NCI-H226 (cell line): ENCODE results near the gene CIRBP.
"Not testable (repeated sequence)": the region's sequence is repeated elsewhere in the genome, so short reads cannot be mapped to it uniquely, and the experiment has no call there.

Source experiments
- DNase-seq: peaks from one replicate; pipeline ENCODE4 v3.0.0-alpha.2; 2015

CIRBP gene

DNA sequence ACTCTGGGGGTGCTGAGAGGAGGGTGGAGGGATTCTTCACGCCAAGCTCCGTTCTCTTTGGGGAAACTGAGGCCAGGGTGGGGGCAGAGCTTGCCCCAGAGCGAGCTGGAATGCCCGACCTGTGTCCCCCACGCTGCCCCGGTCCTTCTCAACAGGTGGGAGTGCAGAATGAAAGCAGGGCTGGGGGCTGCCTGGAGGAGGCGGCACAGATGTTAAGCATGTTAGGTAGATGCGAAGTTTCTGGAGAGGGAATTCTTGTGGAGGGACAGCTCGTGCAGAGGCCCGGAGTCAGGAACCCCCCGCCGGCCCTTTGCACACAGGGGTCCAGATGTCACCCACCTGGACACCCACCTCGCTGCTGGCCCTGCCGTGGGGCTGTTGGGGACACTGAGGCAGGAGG lies 25.6 kb downstream of the CIRBP start:
- no peak for DNase-seq

DNA sequence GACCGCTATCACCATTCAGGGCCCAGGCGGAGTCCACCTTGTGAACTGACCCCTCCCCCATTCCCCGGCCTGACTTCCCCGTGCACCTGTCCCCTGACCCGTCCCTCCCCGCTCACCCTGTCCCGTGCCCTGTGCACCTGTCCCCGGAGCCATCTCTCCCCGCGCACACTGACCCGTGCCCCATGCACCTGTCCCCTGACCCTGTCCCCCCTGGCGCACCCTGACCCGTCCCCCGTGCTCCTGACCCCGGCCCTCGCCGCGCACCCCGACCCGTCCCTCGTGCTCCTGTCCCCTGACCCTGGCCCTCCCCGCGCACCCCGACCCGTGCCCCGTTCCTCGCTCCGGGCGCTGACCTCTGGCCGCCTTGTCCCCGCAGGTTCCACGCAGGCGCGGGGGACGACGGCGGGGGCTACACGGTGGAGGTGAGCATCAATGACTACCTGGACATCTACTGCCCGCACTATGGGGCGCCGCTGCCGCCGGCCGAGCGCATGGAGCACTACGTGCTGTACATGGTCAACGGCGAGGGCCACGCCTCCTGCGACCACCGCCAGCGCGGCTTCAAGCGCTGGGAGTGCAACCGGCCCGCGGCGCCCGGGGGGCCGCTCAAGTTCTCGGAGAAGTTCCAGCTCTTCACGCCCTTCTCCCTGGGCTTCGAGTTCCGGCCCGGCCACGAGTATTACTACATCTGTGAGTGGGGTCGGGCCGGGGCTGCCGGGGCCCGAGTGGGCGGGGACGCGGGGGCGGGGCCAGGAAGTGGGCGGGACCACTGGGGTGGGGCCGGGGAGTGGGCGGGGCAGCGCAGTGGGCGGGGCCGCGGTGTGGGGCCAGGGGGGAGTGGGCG lies 26.3 kb downstream of the CIRBP start:
- DNase-seq: no peak

DNA sequence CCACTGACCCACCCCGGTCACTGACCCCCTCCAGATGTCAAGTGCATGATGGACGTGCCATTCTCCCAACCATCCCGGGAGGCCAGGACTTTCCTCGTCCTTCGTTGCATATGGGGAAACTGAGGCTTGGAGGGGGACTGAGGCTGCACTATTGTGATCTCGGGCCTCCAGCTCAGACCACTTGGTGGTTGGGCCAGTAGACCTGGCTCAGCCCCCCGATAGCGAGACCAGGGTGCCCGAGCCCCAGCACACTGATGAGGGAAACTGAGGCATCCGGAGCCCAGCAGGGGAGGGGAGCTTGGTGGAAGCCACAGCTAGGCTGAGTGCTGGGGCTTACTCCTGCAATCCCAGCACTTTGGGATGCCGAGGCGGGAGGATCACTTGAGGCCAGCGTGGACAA lies 26.9 kb downstream of the CIRBP start:
- no peak for DNase-seq

DNA sequence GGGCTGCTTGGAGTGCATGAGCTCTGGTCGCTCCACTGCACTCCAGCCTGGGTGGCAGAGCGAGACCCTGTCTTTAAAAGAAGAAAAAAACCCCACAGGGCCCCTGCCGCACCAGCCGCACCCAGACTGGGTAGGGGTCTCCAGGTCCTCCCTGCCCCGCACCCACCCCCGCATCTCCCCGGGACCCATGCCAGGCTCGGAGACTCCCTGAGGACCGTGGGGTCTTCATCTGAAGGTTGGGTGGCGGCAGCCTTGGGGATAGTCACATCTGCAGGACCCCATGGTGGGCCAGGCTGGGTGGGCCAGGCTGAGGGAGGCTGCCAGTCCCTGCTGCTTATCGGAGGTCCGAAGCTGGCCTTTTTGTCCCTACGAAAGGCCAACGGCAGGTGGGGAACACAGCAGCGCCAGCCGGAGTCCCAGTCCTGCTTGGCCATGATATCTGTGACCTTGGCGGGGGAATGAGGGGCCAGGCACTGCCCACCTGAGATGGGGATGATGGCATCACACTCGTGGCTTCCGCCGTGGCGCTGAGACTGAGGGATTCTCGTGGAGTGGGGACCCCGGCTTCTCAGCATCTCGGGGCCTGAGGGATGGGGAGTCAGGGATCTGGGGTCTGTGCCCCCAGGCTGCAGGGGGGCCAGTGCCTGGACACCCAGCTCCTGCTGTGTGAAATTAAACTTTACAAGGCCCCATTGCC lies 27.6 kb downstream of the CIRBP start:
- DNase-seq: no peak

DNA sequence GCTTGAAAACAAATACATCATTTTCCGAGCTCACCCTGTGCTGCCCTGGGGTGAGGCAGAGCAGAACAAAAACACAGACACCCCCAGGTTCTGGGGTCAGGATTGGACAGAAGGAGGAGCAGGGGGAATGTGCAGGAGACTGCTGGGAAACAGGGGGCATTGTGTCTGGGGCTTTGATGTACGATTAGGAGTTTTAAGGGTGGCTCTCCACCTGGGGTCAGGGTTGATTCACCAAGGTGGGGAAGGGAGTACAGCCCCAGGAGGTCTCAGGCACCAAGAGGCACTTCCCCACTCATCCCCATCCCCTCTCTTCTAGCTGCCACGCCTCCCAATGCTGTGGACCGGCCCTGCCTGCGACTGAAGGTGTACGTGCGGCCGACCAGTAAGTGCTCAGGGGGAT lies 29.1 kb downstream of the CIRBP start:
- DNase-seq: no peak

DNA sequence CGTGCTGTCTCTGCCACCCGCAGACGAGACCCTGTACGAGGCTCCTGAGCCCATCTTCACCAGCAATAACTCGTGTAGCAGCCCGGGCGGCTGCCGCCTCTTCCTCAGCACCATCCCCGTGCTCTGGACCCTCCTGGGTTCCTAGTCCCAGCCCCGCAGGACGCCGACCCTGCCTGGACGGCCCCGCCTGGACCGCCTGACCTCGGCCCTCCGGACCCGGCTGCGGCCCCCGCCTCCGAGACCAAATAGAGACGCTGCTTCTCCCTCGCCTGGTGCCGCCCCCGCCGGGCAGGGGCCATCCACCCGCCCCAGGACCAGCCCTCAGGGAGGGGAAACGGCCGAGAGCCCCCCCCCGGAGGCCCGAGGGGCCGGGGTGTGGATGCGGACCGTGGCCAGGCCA lies 30.7 kb downstream of the CIRBP start:
- DNase-seq: no peak

DNA sequence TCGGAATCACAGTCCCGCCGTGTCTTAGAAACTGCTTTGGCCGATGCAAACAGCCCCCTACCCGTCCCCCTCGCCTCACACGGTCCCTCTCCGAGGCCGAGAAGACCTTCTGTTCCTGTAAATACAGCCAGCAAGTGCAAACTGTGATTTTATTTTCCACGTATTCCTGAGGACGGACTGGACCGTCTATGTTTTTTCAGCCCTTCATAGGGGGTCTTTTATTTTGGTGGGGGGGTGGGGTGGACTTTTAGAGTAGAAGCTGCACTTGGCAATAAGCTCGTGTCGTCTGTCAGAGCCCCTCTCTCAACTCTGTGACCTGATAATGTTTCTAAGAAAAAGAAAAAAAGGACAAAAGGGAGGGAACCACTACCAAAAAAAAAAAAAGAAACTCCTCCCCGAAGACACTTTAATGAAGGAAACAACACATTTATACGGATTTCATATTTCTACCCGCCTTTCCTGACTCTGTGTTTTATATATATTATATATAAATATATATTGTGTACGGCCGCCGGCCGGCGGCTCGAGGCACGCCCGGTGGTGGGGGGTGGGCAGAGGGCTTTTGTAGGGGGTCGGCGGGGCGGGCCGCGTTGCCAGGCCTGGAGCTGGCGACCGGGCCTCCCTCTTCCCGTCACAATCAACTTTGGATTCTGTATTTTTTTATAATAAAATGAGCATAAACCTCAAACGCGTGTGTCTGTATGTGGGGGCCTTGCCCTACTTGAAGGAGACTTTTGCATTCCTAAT lies 31.8 kb downstream of the CIRBP start:
- no peak for DNase-seq

DNA sequence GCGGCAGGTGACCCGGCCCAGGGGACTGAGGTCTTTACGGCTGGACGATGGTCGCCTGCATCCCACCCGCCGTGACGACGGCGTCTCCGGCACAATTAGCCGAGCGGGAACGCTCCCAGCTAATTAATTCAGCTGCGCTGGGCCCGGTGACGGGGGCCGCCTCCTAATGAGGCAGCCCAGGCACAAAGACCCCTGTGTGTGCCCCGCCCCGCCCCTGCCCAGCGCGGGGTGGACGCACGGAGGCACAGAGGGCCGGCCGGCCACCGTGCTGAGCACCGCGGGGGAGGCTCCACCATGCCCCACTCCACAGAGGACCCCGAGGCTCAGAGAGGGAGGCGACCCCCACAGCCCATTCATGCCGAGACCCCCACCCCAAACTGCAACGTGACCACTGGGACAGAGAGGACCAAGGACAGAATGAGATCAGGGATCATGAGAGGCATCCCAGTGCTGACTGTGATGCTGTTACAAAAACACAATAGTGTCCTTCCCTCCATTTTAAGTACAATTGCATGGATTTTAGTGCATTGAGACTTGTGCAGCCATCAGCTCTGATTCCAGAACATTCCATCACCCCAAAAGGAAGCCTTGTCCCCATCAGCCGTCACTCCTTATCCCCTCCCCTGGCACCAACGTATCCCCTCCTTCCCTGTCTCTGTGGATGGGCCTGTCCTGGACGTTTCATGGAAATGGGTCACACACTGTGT lies 33.6 kb downstream of the CIRBP start:
- DNase-seq: no peak

DNA sequence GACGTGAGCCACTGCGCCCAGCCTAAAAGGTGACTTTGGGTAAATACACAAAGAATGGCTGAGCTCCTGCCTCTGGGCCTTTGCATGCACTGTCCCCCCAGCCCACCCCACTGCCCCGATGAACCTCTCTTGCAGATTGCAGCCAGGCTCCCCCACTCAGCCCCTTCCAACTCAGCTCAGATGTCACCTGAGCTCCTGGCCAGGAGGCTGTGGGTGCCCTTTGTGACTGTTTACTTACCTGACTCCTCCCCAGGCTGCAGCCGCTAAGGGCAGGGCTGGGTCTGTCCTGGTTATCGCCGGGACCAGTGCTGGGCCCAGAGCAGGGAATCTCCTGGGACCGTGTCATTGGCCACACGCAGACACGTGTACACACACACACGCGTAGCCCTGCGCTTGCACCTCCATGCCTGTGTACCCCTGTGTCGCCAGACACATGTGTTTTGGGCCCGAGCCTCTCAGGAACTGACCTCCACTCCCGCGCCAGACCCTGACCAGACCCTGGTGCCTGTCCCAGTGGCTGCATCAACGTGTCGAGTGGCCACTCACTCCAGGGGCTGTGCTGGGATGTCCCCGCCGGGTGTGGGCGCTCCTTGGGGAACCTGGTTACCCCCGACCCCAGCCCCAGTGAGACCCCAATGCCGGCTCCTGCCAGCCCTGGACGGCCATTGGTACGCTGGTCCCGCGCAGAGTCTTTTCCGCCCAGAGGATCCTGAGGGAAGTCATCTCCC lies 35.2 kb downstream of the CIRBP start:
- no peak for DNase-seq

DNA sequence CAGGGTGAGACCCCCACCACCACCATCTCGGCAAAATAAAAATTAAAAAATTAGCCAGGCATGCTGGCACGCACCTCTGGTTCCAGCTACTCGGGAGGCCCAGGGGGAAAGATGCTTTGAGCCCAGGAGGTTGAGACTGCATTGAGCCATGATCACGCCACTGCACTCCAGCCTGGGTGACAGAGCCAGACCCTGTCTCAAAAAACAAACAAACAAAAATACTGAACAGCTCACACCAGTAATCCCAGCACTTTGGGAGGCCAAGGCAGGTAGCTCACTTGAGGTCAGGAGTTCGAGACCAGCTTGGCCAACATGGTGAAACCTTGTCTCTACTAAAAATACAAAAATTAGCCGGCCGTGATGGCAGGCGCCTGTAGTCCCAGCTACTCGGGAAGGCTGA lies 36.2 kb downstream of the CIRBP start:
- DNase-seq: not testable (repeated sequence)

DNA sequence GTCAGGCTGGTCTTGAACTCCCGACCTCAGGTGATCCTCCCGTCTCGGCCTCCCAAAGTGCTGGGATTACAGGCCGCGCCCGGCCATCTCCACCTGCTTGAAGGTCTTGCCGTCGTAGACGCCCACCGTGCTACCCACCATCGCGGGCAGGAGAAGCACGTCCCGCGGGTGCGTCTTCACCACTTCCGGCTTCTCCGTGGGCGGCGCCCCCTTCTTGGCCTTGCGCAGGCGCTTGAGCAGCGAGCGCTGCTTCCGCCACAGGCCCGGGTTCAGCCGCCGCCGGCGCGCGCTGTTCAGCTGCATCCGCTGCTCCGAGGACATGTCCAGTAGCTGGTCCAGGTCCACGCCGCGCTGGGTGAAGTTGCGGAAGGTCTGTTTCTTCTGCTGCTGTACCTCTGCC lies 38.2 kb downstream of the CIRBP start:
- DNase-seq: no peak

DNA sequence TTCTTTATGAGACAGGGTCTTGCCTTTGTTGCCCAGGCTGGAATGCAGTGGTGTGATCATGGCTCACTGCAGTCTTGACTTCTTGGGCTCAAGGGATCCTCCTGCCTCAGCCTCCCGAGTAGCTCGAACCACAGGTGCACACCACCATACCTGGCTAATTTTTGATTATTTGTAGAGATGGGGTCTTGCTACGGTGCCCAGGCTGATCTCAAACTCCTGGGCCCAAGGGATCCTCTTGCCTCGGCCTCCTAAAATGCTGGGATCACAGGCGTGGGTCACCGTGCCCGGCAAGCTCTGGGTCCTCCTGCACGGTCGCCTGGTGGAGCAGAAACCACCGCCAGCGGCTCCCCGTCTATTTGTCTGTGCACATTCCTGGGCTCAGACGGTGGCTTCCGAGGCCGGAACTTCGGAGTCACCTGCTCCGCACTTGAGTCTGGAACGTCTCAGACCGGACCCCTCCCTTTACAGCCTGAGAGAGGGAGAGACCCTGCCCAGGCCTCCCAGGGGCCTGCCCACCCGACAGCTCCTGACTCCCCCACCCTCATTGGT lies 38.7 kb downstream of the CIRBP start:
- no peak for DNase-seq

DNA sequence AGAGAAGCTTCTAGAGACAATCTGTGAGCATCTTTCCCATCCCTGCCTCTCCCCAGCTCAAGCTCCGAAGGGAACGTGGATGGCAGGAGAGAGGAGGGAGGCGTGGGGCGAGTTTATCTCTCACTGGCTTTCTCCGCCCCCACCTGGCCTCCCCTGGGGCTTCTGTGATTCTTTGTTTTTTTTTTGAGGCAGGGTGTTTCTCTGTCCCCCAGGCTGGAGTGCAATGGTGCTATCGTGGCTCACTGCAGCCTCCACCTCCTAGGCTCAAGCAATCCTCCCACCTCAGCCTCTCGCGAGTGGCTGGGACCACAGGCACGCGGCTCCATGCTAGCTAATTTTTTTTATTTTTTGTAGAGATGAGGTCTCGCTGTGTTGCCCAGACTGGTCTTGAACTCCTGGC lies 39.6 kb downstream of the CIRBP start:
- no peak for DNase-seq

DNA sequence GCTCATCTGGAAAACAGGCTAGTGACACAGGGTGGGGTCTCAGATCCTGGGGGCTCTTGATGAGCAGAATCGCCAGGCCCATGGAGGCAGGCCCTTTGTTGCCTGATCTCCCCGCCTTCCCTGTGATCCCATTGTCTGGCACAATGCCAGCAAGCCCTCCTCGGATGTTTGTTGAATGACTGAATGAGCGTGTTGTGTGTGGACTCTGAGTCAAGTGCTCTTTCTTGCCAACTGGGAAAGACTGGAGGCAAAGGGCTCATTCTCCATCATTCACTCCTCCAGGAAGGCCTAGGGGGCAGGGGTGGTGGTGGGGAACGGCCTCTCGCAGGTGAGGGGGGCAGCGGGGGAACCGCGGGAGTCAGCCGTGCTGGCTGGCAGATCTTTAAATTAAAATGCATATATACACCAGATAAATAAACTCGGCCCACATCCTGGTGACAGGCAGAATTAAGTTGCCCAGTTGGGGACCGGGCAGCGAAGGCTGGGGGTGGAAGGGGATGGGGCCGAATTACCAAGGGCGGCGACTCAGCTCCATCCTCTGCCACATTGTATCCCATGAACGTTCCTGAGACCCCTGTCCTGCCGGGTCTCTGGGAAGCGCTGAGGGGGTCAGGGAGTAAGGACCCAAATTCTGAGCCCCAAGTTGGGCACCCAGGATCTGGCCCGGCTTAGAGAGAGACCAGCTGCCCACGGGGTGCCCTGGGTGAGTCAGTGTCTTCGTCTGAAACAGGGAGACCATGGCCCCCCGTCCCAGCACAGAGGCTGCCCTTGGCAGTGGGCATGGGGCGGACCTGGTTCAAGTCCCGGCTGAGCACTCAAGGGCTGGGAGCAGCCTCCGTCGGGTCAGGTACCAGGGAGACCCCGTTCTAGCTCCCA lies 41.1 kb downstream of the CIRBP start:
- DNase-seq: no peak

DNA sequence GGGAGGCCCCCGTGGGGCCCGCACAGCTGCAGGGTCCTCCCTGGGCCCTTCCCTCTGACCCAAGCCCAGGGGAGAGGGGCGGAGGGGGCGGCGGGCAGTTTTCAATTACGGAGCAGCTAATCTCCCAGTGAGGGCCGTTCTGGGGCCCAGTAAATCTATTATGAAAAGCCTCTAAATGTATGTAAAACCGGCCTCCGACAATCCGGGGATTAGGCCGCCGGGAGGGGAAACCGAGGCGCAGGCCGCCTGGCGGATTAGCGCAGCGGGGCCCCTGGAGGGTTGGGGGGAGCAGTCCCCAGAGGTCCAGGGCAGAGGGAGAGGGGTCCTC lies 41.7 kb downstream of the CIRBP start:
- DNase-seq: no peak

DNA sequence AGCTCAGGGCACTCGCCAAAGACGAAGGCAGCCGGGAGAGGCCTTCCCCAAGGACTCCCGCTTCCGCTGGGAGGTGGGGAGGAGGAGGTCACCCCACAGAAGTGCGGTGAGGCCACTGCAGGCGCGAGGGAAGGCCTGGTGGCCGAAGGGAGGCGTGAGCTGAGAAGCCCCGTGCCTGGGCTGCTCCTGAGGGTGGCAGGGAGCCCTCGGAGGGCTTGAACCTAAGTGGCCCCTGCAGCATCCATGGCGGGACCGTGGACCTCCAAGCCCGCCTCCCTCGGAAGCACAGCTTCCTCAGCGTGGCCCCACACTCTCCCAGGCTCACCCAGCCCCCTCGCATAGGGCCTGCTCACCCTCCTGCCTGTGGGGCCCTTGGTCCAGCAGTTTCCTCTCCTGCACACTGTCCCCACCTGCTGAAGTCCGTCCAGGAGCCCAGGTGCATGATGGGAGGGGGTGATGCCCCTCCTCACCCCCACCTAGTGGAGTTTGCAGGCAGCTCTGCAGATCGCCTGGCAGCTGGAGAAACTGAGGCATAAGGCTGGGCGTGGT lies 42.5 kb downstream of the CIRBP start:
- no peak for DNase-seq

DNA sequence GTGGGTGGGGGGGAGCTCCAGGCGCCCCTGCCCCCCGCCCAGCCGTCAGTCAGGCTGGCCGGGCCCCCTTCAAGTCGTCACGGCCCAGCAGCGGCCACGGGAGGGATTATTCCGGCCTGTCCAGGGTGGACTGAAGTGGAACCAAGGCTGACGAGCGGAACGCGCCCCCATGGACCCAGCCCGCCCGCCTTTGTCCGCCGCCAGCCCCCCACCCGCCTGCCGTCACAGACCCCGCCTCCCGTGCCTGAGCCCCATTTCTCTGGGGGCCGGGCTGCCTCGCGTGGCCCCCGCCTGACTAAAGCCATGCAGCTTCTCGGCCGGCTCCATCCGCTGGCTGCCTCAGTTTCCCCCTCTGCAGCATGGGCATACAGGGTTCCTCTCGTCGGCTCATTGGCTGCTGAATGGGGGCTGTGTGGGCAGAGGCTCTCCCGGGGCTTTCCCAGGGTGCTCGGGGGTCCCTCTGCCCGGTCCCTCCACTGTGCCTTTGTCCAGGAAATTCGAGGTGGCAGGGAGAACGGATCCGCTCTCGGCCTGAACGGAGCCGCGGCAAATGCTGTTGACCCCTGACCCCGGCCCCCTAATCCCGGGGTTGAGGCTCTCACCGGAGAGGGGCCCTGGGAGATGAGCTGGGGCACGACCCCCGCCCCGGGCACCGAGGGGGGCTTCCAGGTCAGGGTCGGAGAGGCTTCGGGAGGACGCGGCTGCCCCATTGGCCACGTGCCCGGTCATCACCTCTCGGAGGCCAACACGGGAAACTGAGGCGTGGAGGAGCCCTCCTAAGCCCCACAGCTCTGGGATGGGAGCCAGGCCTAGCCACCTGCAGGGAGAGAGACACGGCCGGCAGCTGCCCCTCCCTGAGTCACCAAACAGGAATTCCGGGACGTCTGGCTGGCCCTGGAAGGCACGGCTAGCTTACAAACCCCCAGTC lies 43.9 kb downstream of the CIRBP start:
- DNase-seq: peak; percentile 77

DNA sequence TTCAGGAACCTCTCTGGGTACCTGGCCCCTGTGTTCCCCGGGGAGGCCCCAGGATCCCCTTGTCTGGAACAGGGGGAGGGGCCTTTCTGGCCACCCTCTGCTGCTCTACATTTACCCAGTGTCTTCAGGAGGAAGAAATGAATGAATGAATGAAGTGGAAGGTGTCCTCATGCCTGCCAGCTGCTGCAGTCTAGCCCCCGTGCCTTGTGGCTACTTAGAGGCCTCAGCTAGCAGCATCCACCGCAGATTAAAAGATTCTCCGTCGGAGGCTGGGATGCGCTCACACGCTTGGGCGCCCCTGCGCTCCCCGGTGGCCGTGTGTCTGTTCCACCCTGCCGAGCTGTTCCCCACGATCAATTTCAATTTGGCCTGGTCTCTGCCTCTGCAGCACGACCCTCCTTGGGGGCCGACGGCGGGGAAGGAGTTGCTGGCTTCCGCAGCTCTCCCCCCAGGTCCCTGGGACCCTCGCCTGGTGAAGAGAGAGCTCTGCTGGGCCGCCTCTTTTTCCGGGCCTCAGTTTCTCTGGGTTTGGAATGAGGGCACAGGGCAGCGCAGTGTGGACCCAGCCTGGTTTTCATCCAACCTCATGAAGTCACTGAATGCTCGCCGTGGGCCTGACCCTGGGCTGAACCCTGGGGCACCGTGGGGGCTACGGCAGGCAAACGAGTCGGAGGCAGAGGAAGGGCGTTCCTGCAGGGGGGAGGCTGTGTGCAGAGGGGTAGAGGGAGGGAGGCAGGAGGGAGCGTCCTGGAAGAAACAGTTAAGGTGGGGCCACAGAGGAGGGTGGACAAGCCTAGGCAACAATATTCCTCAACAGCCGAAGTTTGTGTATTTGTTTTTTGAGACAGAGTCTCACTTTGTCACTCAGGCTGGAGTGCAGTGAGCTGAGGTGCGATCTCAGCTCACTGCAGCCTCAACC lies 44.8 kb downstream of the CIRBP start:
- no peak for DNase-seq
